ENCODE results near the gene ACSL5.
A peak's percentile ranks its signal among the peaks of the same experiment; 100 is the strongest.

- TF ChIP-seq EP300 (IDR thresholded peaks at IDR 0.05; ENCODE audit: low read depth) = peak; percentile 30
- TF ChIP-seq, protein P1, sequence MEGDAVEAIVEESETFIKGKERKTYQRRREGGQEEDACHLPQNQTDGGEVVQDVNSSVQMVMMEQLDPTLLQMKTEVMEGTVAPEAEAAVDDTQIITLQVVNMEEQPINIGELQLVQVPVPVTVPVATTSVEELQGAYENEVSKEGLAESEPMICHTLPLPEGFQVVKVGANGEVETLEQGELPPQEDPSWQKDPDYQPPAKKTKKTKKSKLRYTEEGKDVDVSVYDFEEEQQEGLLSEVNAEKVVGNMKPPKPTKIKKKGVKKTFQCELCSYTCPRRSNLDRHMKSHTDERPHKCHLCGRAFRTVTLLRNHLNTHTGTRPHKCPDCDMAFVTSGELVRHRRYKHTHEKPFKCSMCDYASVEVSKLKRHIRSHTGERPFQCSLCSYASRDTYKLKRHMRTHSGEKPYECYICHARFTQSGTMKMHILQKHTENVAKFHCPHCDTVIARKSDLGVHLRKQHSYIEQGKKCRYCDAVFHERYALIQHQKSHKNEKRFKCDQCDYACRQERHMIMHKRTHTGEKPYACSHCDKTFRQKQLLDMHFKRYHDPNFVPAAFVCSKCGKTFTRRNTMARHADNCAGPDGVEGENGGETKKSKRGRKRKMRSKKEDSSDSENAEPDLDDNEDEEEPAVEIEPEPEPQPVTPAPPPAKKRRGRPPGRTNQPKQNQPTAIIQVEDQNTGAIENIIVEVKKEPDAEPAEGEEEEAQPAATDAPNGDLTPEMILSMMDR (IDR thresholded peaks at IDR 0.05) = no peak
- TF ChIP-seq POLR2A (IDR thresholded peaks at IDR 0.05) = peak; percentile 37
- peak in 2 of 3 donors; percentile 52 to 82 for TF ChIP-seq POLR2AphosphoS5 (IDR thresholded peaks at IDR 0.05)
Observed at GRCh38 chr10:112383325-112383724, 9.4 kb downstream of the ACSL5 start.

Measured in transverse colon (tissue), 4 donors.